Aorta (tissue), 5 donors: ENCODE measurements around the gene BARHL2. TPM values are rescaled to one million over a fixed set of nuclear protein-coding genes. Genes with fewer than 3 reads are reported as not detected.
A peak's percentile ranks its signal among the peaks of the same experiment; 100 is the strongest.

Source experiments
- ATAC-seq: fragments of 200-7000 bp; cut with Tn5 transposase; one replicate; pipeline ENCODE4 v1.9.1; 2022; ENCODE audit warnings: moderate library complexity; ENCODE audit not compliant: low FRiP score
- DNase-seq, 2 donors: peaks; one replicate each; pipeline ENCODE4 v3.0.0-alpha.2; 2020
- H3K27ac ChIP-seq, 2 donors: one replicate each; pipeline ENCODE4 v1.5.1; 2013; ENCODE audit warnings: low read length in 2 of 2, mild to moderate bottlenecking in 2 of 2, moderate library complexity in 2 of 2, control low read depth in 1 of 2, inconsistent platforms in 1 of 2, low read depth in 1 of 2
- H3K27me3 ChIP-seq, 2 donors: one replicate each; pipeline ENCODE4 v1.6.1; 2013; ENCODE audit warnings: control low read depth in 1 of 2, low read length in 1 of 2, mild to moderate bottlenecking in 1 of 2, moderate library complexity in 1 of 2; ENCODE audit not compliant: insufficient read depth in 2 of 2, control insufficient read depth in 1 of 2
- H3K36me3 ChIP-seq, 2 donors: one replicate each; pipeline ENCODE4 v1.6.1; 2013; ENCODE audit warnings: control low read depth in 1 of 2, low read length in 1 of 2, mild to moderate bottlenecking in 1 of 2; ENCODE audit not compliant: insufficient read depth in 2 of 2, control insufficient read depth in 1 of 2
- H3K4me1 ChIP-seq, 2 donors: one replicate each; pipeline ENCODE4 v1.6.1; 2013; ENCODE audit warnings: low read length in 2 of 2, control low read depth in 1 of 2, mild to moderate bottlenecking in 1 of 2, moderate library complexity in 1 of 2; ENCODE audit not compliant: insufficient read depth in 2 of 2, control insufficient read depth in 1 of 2
- H3K4me3 ChIP-seq, 2 donors: one replicate each; pipeline ENCODE4 v1.5.1; 2013; ENCODE audit warnings: low read length in 2 of 2, control low read depth in 1 of 2, mild to moderate bottlenecking in 1 of 2
- H3K9me3 ChIP-seq: one replicate; pipeline ENCODE4 v1.6.1; 2013; ENCODE audit warnings: mild to moderate bottlenecking, low read length; ENCODE audit not compliant: control insufficient read depth
- WGBS, 2 donors: extraction: QIAGEN DNeasy Blood & Tissue Kit; methylation state at CpG; one replicate each; pipeline ENCODE4 v1.1.7; 2013; 5-methylcytosine and 5-hydroxymethylcytosine counted together
- intact Hi-C, 2 donors: fragments of 100-400 bp; cut with DNase I; formaldehyde crosslinking; loops; one replicate each; pipeline versions ENCODE4 v1.14.2 to v1.15.0; 2022
- polyA plus RNA-seq, 2 donors: library from polyadenylated mRNA; stranded (reverse); fragments of 200-250 nt; gene quantifications; one replicate each; pipeline ENCODE4 v1.2.3, GENCODE V29; 2013
- total RNA-seq, 2 donors: library from RNA; stranded (reverse); fragmentation: NEBNext Ultra II Directional; extraction: Animal tissue kit (Norgen Biotek cat#: 25700); gene quantifications; one replicate each; pipeline ENCODE4 v1.2.1, GENCODE V29; 2021
- donor health status: healthy with polysubstance abuse.
- donor health status: Bipolar disorder and iron deficiency.
- donor health status: DM: no; HTN: no; CAD: no.
- donor health status: DM: no; HTN: no; CAD: no.
- donor health status: DM: yes; HTN: yes; CAD: no.

The BARHL2 gene
- total and polyA plus RNA-seq, 4 donors, result not detected

- Histone ChIP-seq H3K27ac (no peak overlapping the region), H3K4me1 (no peaks in the 10 kb centered on the region), H3K36me3 (no peaks in the 10 kb centered on the region), H3K4me3 (no peak overlapping the region), H3K9me3 (peaks cover 3% of the 10 kb centered on the region), H3K27me3 (peaks cover 0 to 17% of the 10 kb centered on the region in 2 donors)
- intact Hi-C loops, result no loop called here
- DNase-seq, result no peak
- WGBS, 2 donors, result 9 to 14% methylated on average over 28 of the region's 28 CpGs
- no peak for ATAC-seq
Observed at GRCh38 chr1:90726425-90726985, 9.4 kb upstream of the BARHL2 start.

GRCh38 chr1:90725657-90726424, 8.7 kb upstream of the BARHL2 start:
- peaks cover 3% of the 10 kb centered on the region for H3K9me3 ChIP-seq
- H3K27me3 ChIP-seq, result peaks cover 0 to 16% of the 10 kb centered on the region in 2 donors
- WGBS, 2 donors, result 4 to 6% methylated on average over 44 of the region's 44 CpGs
- H3K4me3 ChIP-seq, result peak overlapping the region in 1 of 2 donors; percentile 20
- ATAC-seq, result no peak
- DNase-seq, result no peak
- H3K27ac ChIP-seq, result no peak overlapping the region
- no peaks in the 10 kb centered on the region for H3K36me3 ChIP-seq
- H3K4me1 ChIP-seq, result no peaks in the 10 kb centered on the region
- intact Hi-C loops, result no loop called here

GRCh38 chr1:90724926-90725656, 8.0 kb upstream of the BARHL2 start:
- Histone ChIP-seq H3K9me3 (peaks cover 3% of the 10 kb centered on the region), H3K27ac (no peak overlapping the region), H3K36me3 (no peaks in the 10 kb centered on the region), H3K27me3 (peaks cover 0 to 16% of the 10 kb centered on the region in 2 donors), H3K4me3 (no peak overlapping the region), H3K4me1 (no peaks in the 10 kb centered on the region)
- no peak for ATAC-seq
- no peak for DNase-seq
- 2 to 5% methylated on average over 52 of the region's 52 CpGs for WGBS, 2 donors
- intact Hi-C loops, result no loop called here

GRCh38 chr1:90724361-90724760, 7.3 kb upstream of the BARHL2 start:
- ATAC-seq (no peak), DNase-seq (no peak)
- Histone ChIP-seq H3K4me1 (no peaks in the 10 kb centered on the region), H3K27me3 (peaks cover 0 to 14% of the 10 kb centered on the region in 2 donors), H3K9me3 (peaks cover 3% of the 10 kb centered on the region), H3K36me3 (no peaks in the 10 kb centered on the region), H3K4me3 (no peak overlapping the region), H3K27ac (no peak overlapping the region)
- WGBS, 2 donors, result 6 to 12% methylated on average over 19 of the region's 19 CpGs
- intact Hi-C loops, result no loop called here

GRCh38 chr1:90723590-90724108, 6.5 kb upstream of the BARHL2 start:
- DNase-seq, result no peak
- peak overlapping the region in 1 of 2 donors; percentile 16 for H3K4me3 ChIP-seq
- WGBS, 2 donors, result 9 to 13% methylated on average over 22 of the region's 22 CpGs
- peaks cover 3% of the 10 kb centered on the region for H3K9me3 ChIP-seq
- no peak overlapping the region for H3K27ac ChIP-seq
- intact Hi-C loops, result no loop called here
- ATAC-seq, result no peak
- peaks cover 0 to 12% of the 10 kb centered on the region in 2 donors for H3K27me3 ChIP-seq
- H3K4me1 ChIP-seq, result no peaks in the 10 kb centered on the region
- H3K36me3 ChIP-seq, result no peaks in the 10 kb centered on the region

GRCh38 chr1:90722874-90723589, 5.9 kb upstream of the BARHL2 start:
- Histone ChIP-seq H3K9me3 (peaks cover 3% of the 10 kb centered on the region), H3K4me1 (no peaks in the 10 kb centered on the region), H3K4me3 (peak overlapping the region in 1 of 2 donors; percentile 16), H3K27ac (no peak overlapping the region), H3K36me3 (no peaks in the 10 kb centered on the region), H3K27me3 (peaks cover 0 to 10% of the 10 kb centered on the region in 2 donors)
- no peak for DNase-seq
- intact Hi-C loops, result no loop called here
- ATAC-seq, result no peak
- 31 to 41% methylated on average over 12 of the region's 12 CpGs for WGBS, 2 donors

GRCh38 chr1:90721210-90722194, 4.4 kb upstream of the BARHL2 start:
- H3K4me1 ChIP-seq, result no peaks in the 10 kb centered on the region

More at GRCh38 chr1:90721210-90722194, 4.4 kb upstream of the BARHL2 start:
- 13 to 18% methylated on average over 15 of the region's 15 CpGs for WGBS, 2 donors
- H3K4me3 ChIP-seq, result no peak overlapping the region
- H3K9me3 ChIP-seq, result peaks cover 3% of the 10 kb centered on the region
- DNase-seq (no peak), ATAC-seq (no peak)
- intact Hi-C loops, result no loop called here
- peaks cover 0 to 10% of the 10 kb centered on the region in 2 donors for H3K27me3 ChIP-seq
- H3K27ac ChIP-seq, result no peak overlapping the region
- no peaks in the 10 kb centered on the region for H3K36me3 ChIP-seq
